SK-N-SH treated with all-trans-retinoic acid at 6 μM for 48 hours (cell line): ENCODE results near the gene PARP8.

Experiments
- ATAC-seq: fragments of 200-7000 bp; cut with Tn5 transposase; 3 replicates; pipeline ENCODE4 v1.9.1; 2020; ENCODE audit warnings: mild to moderate bottlenecking, moderate library complexity
- ARNTL ChIP-seq: fragments of 450-650 bp; formaldehyde crosslinking; IDR thresholded peaks from 2 replicates; pipeline ENCODE4 v1.5.0; 2020; ENCODE audit warnings: low read depth, mild to moderate bottlenecking, moderate library complexity, borderline replicate concordance
- BACH2 ChIP-seq: fragments of 250-450 bp; sonication (Bioruptor Pico); IDR thresholded peaks from 2 replicates; pipeline ENCODE4 v1.9.0; 2021; ENCODE audit warnings: mild to moderate bottlenecking, borderline replicate concordance
- CSDC2 ChIP-seq: fragments of 250-450 bp; sonication (Bioruptor Pico); IDR thresholded peaks from 2 replicates; pipeline ENCODE4 v1.5.0; 2020; ENCODE audit warnings: mild to moderate bottlenecking, moderate library complexity
- ESRRG ChIP-seq: fragments of 250-450 bp; sonication (Bioruptor Pico); IDR thresholded peaks from 2 replicates; pipeline ENCODE4 v1.6.1; 2021; ENCODE audit warnings: mild to moderate bottlenecking
- GLIS3 ChIP-seq: fragments of 250-450 bp; sonication (Bioruptor Pico); IDR thresholded peaks from 2 replicates; pipeline ENCODE4 v1.5.0; 2020; ENCODE audit warnings: mild to moderate bottlenecking, moderate library complexity
- OSR1 ChIP-seq: fragments of 250-450 bp; sonication (Bioruptor Pico); IDR thresholded peaks from 2 replicates; pipeline ENCODE4 v1.8.0; 2022; ENCODE audit warnings: moderate library complexity, mild to moderate bottlenecking, inconsistent platforms
- PPARA ChIP-seq: fragments of 250-450 bp; sonication (Bioruptor Pico); IDR thresholded peaks from 2 replicates; pipeline ENCODE4 v1.5.0; 2020; ENCODE audit warnings: mild to moderate bottlenecking, borderline replicate concordance
- RARB ChIP-seq: fragments of 250-450 bp; sonication (Bioruptor Pico); IDR thresholded peaks from 2 replicates; pipeline ENCODE4 v1.8.0; 2021; ENCODE audit warnings: mild to moderate bottlenecking, moderate library complexity
- SNAI2 ChIP-seq: fragments of 250-450 bp; sonication (Bioruptor Pico); IDR thresholded peaks from 2 replicates; pipeline ENCODE4 v1.5.0; 2020; ENCODE audit warnings: mild to moderate bottlenecking, moderate library complexity
- TCF4 ChIP-seq: fragments of 250-450 bp; sonication (Bioruptor Pico); IDR thresholded peaks from 2 replicates; pipeline ENCODE4 v1.8.0; 2021; ENCODE audit warnings: mild to moderate bottlenecking, moderate library complexity, borderline replicate concordance
- TOX ChIP-seq: fragments of 250-450 bp; sonication (Bioruptor Pico); IDR thresholded peaks from 2 replicates; pipeline ENCODE4 v1.8.0; 2021; ENCODE audit warnings: mild to moderate bottlenecking, moderate library complexity, borderline replicate concordance
- ZC3H10 ChIP-seq: fragments of 250-450 bp; sonication (Bioruptor Pico); IDR thresholded peaks from 2 replicates; pipeline ENCODE4 v1.5.1; 2021; ENCODE audit warnings: mild to moderate bottlenecking, moderate library complexity
- ZFP3 ChIP-seq: fragments of 250-450 bp; sonication (Bioruptor Pico); IDR thresholded peaks from 2 replicates; pipeline ENCODE4 v1.5.0; 2020; ENCODE audit warnings: mild to moderate bottlenecking, moderate library complexity
- ZFP30 ChIP-seq: fragments of 450-650 bp; formaldehyde crosslinking; IDR thresholded peaks from 2 replicates; pipeline ENCODE4 v1.5.0; 2022; ENCODE audit warnings: mild to moderate bottlenecking, moderate library complexity
- ZNF565 ChIP-seq: fragments of 450-650 bp; formaldehyde crosslinking; conservative IDR thresholded peaks from 2 replicates; pipeline ENCODE4 v1.5.0; 2020; ENCODE audit warnings: low read depth, mild to moderate bottlenecking, moderate library complexity
- ZNF70 ChIP-seq: fragments of 450-650 bp; formaldehyde crosslinking; IDR thresholded peaks from 2 replicates; pipeline ENCODE4 v1.5.0; 2020; ENCODE audit warnings: mild to moderate bottlenecking, moderate library complexity
- TF ChIP-seq, protein P1 (sequence below): fragments of 250-450 bp; sonication (Bioruptor Pico); IDR thresholded peaks from 2 replicates; pipeline ENCODE4 v1.5.0; 2020; ENCODE audit warnings: mild to moderate bottlenecking, moderate library complexity
- TF ChIP-seq, protein P2 (sequence below): fragments of 250-450 bp; sonication (Bioruptor Pico); IDR thresholded peaks from 2 replicates; pipeline ENCODE4 v1.5.1; 2020; ENCODE audit warnings: low read depth, mild to moderate bottlenecking, moderate library complexity
- TF ChIP-seq, protein P3 (sequence below): fragments of 250-450 bp; sonication (Bioruptor Pico); IDR thresholded peaks from 2 replicates; pipeline ENCODE4 v1.8.0; 2020; ENCODE audit warnings: mild to moderate bottlenecking, moderate library complexity, borderline replicate concordance
- TF ChIP-seq, protein P4 (sequence below): fragments of 250-450 bp; sonication (Bioruptor Pico); IDR thresholded peaks from 2 replicates; pipeline ENCODE4 v1.8.0; 2021; ENCODE audit warnings: low read depth, mild to moderate bottlenecking, moderate library complexity, borderline replicate concordance
- TF ChIP-seq, protein P5 (sequence below): fragments of 250-450 bp; sonication (Bioruptor Pico); IDR thresholded peaks from 2 replicates; pipeline ENCODE4 v1.5.1; 2021; ENCODE audit warnings: mild to moderate bottlenecking, moderate library complexity

Gene PARP8

DNA sequence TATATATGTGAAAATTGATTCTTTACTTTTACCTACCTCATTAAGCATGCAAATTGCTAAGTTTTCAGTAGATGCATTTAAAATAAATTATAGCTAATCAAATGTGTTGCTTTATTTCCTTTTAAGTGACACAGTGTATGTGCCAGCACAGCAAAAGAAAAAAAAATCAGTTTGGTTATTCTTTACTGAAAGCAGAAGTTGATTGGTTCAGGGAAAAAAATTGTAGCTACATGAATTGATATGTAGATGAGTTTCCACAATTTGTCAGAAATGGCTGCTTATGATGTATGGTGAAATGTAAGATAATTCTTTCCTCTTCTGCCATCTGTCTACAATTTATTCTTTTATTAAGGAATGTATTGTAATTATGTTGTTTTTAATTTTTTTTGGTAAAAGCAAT lies 57.8 kb downstream of the PARP8 start:
- no peak for ATAC-seq
- no peak for TF ChIP-seq SNAI2 (CRISPR knock-in tag)
- TF ChIP-seq, protein P1, sequence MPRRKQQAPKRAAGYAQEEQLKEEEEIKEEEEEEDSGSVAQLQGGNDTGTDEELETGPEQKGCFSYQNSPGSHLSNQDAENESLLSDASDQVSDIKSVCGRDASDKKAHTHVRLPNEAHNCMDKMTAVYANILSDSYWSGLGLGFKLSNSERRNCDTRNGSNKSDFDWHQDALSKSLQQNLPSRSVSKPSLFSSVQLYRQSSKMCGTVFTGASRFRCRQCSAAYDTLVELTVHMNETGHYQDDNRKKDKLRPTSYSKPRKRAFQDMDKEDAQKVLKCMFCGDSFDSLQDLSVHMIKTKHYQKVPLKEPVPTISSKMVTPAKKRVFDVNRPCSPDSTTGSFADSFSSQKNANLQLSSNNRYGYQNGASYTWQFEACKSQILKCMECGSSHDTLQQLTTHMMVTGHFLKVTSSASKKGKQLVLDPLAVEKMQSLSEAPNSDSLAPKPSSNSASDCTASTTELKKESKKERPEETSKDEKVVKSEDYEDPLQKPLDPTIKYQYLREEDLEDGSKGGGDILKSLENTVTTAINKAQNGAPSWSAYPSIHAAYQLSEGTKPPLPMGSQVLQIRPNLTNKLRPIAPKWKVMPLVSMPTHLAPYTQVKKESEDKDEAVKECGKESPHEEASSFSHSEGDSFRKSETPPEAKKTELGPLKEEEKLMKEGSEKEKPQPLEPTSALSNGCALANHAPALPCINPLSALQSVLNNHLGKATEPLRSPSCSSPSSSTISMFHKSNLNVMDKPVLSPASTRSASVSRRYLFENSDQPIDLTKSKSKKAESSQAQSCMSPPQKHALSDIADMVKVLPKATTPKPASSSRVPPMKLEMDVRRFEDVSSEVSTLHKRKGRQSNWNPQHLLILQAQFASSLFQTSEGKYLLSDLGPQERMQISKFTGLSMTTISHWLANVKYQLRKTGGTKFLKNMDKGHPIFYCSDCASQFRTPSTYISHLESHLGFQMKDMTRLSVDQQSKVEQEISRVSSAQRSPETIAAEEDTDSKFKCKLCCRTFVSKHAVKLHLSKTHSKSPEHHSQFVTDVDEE (CRISPR knock-in tag): no peak
- TF ChIP-seq CSDC2 (CRISPR knock-in tag): no peak
- TF ChIP-seq ZNF70 (CRISPR knock-in tag): no peak
- no peak for TF ChIP-seq PPARA (CRISPR knock-in tag)
- no peak for TF ChIP-seq BACH2 (CRISPR knock-in tag)
- TF ChIP-seq ARNTL (CRISPR knock-in tag): no peak
- TF ChIP-seq, protein P2, sequence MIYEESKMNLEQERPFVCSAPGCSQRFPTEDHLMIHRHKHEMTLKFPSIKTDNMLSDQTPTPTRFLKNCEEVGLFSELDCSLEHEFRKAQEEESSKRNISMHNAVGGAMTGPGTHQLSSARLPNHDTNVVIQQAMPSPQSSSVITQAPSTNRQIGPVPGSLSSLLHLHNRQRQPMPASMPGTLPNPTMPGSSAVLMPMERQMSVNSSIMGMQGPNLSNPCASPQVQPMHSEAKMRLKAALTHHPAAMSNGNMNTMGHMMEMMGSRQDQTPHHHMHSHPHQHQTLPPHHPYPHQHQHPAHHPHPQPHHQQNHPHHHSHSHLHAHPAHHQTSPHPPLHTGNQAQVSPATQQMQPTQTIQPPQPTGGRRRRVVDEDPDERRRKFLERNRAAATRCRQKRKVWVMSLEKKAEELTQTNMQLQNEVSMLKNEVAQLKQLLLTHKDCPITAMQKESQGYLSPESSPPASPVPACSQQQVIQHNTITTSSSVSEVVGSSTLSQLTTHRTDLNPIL (CRISPR knock-in tag): no peak
- TF ChIP-seq, protein P3, sequence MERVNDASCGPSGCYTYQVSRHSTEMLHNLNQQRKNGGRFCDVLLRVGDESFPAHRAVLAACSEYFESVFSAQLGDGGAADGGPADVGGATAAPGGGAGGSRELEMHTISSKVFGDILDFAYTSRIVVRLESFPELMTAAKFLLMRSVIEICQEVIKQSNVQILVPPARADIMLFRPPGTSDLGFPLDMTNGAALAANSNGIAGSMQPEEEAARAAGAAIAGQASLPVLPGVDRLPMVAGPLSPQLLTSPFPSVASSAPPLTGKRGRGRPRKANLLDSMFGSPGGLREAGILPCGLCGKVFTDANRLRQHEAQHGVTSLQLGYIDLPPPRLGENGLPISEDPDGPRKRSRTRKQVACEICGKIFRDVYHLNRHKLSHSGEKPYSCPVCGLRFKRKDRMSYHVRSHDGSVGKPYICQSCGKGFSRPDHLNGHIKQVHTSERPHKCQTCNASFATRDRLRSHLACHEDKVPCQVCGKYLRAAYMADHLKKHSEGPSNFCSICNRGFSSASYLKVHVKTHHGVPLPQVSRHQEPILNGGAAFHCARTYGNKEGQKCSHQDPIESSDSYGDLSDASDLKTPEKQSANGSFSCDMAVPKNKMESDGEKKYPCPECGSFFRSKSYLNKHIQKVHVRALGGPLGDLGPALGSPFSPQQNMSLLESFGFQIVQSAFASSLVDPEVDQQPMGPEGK: no peak
- no peak for TF ChIP-seq ESRRG (CRISPR knock-in tag)
- no peak for TF ChIP-seq TOX (CRISPR knock-in tag)
- TF ChIP-seq RARB: no peak
- TF ChIP-seq TCF4 (CRISPR knock-in tag): no peak
- no peak for TF ChIP-seq ZFP30 (CRISPR knock-in tag)
- TF ChIP-seq ZFP3 (CRISPR knock-in tag): no peak
- TF ChIP-seq, protein P4, sequence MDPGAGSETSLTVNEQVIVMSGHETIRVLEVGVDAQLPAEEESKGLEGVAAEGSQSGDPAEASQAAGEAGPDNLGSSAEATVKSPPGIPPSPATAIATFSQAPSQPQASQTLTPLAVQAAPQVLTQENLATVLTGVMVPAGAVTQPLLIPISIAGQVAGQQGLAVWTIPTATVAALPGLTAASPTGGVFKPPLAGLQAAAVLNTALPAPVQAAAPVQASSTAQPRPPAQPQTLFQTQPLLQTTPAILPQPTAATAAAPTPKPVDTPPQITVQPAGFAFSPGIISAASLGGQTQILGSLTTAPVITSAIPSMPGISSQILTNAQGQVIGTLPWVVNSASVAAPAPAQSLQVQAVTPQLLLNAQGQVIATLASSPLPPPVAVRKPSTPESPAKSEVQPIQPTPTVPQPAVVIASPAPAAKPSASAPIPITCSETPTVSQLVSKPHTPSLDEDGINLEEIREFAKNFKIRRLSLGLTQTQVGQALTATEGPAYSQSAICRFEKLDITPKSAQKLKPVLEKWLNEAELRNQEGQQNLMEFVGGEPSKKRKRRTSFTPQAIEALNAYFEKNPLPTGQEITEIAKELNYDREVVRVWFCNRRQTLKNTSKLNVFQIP (CRISPR knock-in tag): no peak
- TF ChIP-seq ZC3H10 (CRISPR knock-in tag): no peak
- TF ChIP-seq ZNF565 (CRISPR knock-in tag): no peak
- TF ChIP-seq GLIS3: no peak
- TF ChIP-seq, protein P5, sequence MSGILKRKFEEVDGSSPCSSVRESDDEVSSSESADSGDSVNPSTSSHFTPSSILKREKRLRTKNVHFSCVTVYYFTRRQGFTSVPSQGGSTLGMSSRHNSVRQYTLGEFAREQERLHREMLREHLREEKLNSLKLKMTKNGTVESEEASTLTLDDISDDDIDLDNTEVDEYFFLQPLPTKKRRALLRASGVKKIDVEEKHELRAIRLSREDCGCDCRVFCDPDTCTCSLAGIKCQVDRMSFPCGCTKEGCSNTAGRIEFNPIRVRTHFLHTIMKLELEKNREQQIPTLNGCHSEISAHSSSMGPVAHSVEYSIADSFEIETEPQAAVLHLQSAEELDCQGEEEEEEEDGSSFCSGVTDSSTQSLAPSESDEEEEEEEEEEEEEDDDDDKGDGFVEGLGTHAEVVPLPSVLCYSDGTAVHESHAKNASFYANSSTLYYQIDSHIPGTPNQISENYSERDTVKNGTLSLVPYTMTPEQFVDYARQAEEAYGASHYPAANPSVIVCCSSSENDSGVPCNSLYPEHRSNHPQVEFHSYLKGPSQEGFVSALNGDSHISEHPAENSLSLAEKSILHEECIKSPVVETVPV (CRISPR knock-in tag): no peak

DNA sequence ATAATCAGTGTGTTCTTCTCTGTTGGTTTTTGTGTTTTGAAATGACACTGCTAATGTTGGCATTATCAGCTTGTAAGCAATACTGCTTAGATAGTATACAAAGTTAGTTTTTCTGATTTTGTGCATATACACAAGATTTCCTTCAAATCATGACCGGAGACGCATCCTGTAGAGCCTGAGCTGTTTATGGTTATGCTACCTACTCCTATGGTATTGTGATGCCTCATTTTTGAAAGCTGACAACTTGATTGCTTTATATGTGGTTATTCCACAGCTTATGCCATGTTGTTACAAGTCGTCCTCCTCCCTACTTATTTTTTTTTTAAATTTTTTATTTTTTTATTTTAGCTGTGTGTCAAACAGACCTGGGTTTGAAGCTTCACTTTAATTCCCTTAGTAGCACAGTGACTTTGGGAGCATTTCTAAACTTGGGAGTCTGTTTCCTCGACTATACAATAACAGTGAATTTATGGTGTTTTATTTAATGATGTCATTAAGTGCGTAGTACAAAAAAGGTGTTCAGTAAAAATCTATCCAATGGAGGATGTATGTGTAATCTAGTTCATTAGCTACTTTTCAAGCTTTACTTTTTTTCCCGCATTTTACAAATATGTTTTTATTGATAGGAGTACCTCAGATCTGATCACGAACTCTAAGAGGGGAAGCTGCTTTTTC lies 59.5 kb downstream of the PARP8 start:
- ATAC-seq: no peak
- TF ChIP-seq, protein P3: no peak
- TF ChIP-seq ZFP30 (CRISPR knock-in tag) (no peak), ARNTL (CRISPR knock-in tag) (no peak), ZFP3 (CRISPR knock-in tag) (no peak), OSR1 (CRISPR knock-in tag) (no peak), ZNF565 (CRISPR knock-in tag) (no peak), BACH2 (CRISPR knock-in tag) (no peak), RARB (no peak)
- TF ChIP-seq, protein P1 (CRISPR knock-in tag): no peak
- TF ChIP-seq, protein P5 (CRISPR knock-in tag): no peak
- TF ChIP-seq, protein P2 (CRISPR knock-in tag): no peak
